ENCODE data around the gene THSD4. TPM values are rescaled to one million over a fixed set of nuclear protein-coding genes. Genes with fewer than 3 reads are reported as not detected.

THSD4 gene
- total and polyA plus RNA-seq, 9 of the 15 experiments (the other 6 are each of a cell fraction or from before 2014, with no cell fraction given), result 0.04 TPM; not detected in 5

DNA sequence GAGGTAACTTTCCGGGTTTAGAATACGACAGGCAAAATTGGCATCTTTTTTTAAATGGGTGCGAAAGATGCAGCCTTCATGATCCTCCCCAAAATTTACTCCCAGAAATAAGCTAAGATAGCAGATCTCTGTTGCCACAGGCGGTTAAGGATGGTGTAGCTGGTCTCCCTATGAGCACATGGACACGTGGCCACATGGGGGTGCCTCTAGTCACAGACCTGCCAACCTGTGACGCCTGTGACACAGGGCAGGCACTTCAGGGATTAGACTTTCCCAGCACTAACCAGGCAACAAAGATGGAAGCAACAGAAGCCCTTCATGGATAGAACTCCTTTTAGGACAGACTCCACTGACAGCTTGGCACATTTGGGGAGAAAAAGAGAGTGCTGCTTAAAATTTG lies 320.3 kb downstream of the THSD4 start:
- intact Hi-C loops (cut with micrococcal nuclease) (no loop called here), in situ Hi-C loops (cut with MboI) (no loop called here)
- H3K27me3 ChIP-seq (ENCODE audit: control insufficient read depth in 2 of 2, insufficient read depth in 2 of 2, low read length in 2 of 2), result no peaks in the 10 kb centered on the region; a peak in 1 of 5 replicates
- no peaks in the 10 kb centered on the region for H3K79me2 ChIP-seq (ENCODE audit: control insufficient read depth, insufficient read depth, low read length)
- H4K20me1 ChIP-seq (replicated peaks; ENCODE audit: control insufficient read depth, insufficient read depth, low read length), result no peaks in the 10 kb centered on the region
- H3K9me1 ChIP-seq (ENCODE audit: control insufficient read depth, insufficient read depth, low read length), result no peaks in the 10 kb centered on the region
- no peak overlapping the region for H3K4me2 ChIP-seq (ENCODE audit: insufficient read depth, low read length)
- no peaks in the 10 kb centered on the region for H3K4me1 ChIP-seq (replicated peaks in 1 of 2; ENCODE audit: control insufficient read depth in 2 of 2, insufficient read depth in 2 of 2, low read length in 2 of 2)
- FAIRE-seq (no peak), ATAC-seq (no peak), DNase-seq (ENCODE audit: extremely low read depth in 1 of 4, low spot score in 3 of 4) (peak in 1 of 4 experiments; percentile 2)
- CTCF ChIA-PET (ENCODE audit: low intra/inter-chr PET ratio), result no interaction called here
- TF ChIP-seq, protein P1, sequence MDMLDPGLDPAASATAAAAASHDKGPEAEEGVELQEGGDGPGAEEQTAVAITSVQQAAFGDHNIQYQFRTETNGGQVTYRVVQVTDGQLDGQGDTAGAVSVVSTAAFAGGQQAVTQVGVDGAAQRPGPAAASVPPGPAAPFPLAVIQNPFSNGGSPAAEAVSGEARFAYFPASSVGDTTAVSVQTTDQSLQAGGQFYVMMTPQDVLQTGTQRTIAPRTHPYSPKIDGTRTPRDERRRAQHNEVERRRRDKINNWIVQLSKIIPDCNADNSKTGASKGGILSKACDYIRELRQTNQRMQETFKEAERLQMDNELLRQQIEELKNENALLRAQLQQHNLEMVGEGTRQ (CRISPR knock-in tag; IDR thresholded peaks at IDR 0.05), result peak; percentile 30; the same call in 1 of the 2 replicates
- TF ChIP-seq, protein P2, sequence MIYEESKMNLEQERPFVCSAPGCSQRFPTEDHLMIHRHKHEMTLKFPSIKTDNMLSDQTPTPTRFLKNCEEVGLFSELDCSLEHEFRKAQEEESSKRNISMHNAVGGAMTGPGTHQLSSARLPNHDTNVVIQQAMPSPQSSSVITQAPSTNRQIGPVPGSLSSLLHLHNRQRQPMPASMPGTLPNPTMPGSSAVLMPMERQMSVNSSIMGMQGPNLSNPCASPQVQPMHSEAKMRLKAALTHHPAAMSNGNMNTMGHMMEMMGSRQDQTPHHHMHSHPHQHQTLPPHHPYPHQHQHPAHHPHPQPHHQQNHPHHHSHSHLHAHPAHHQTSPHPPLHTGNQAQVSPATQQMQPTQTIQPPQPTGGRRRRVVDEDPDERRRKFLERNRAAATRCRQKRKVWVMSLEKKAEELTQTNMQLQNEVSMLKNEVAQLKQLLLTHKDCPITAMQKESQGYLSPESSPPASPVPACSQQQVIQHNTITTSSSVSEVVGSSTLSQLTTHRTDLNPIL (CRISPR knock-in tag; IDR thresholded peaks at IDR 0.05), result no peak
- no peak overlapping the region for H3K27ac ChIP-seq (ENCODE audit: extremely low read depth, low read depth, low read length)
- WGBS (ENCODE audit: insufficient coverage, low coverage, missing lambda C conversion rate), result 2% methylated on average over 6 of the region's 6 CpGs
- BruUV-seq (replicated peaks), result no TSS peak
- POLR2A ChIA-PET, result interaction anchor here (0.6 kb wide), 1 partner anchor 12 kb away, joined by 5 read pairs; no protein-coding TSS in a partner anchor
- no peaks in the 10 kb centered on the region for H3K9me3 ChIP-seq (replicated peaks; ENCODE audit: control insufficient read depth, insufficient read depth, low read depth, low read length)
- no peak overlapping the region for H2AFZ ChIP-seq (ENCODE audit: low read depth, low read length)
- H3K36me3 ChIP-seq (ENCODE audit: control insufficient read depth, insufficient read depth, low read length), result no peaks in the 10 kb centered on the region
- no peak overlapping the region for H3K9ac ChIP-seq (ENCODE audit: insufficient read depth in 1 of 2, low read depth in 2 of 2, low read length in 2 of 2)
- no peak overlapping the region for H3K4me3 ChIP-seq

DNA sequence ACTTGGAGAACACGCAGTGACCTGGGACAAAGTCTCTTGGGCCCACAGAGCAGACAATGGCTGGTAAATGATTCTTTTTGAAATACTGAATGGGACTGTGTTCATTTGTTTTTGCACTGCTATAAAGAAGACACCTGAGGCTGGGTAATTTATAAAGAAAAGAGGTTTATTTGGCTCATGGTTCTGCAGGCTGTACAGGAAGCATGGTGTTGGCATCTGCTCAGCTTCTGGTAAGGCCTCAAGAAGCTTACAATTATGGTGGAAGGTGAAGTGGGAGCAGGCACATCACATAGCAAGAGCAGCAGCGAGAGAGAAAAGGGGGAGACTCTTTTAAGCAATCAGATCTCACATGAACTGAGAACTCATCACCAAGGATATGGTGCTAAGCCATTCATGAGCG lies 321.6 kb downstream of the THSD4 start:
- Histone ChIP-seq H3K9ac (ENCODE audit: insufficient read depth in 1 of 2, low read depth in 2 of 2, low read length in 2 of 2) (no peak overlapping the region), H4K20me1 (replicated peaks; ENCODE audit: control insufficient read depth, insufficient read depth, low read length) (no peaks in the 10 kb centered on the region), H3K79me2 (ENCODE audit: control insufficient read depth, insufficient read depth, low read length) (no peaks in the 10 kb centered on the region), H3K36me3 (ENCODE audit: control insufficient read depth, insufficient read depth, low read length) (no peaks in the 10 kb centered on the region), H3K9me3 (replicated peaks; ENCODE audit: control insufficient read depth, insufficient read depth, low read depth, low read length) (no peaks in the 10 kb centered on the region), H3K9me1 (ENCODE audit: control insufficient read depth, insufficient read depth, low read length) (no peaks in the 10 kb centered on the region), H3K27ac (ENCODE audit: extremely low read depth, low read depth, low read length) (no peak overlapping the region), H3K4me2 (ENCODE audit: insufficient read depth, low read length) (no peak overlapping the region), H2AFZ (ENCODE audit: low read depth, low read length) (no peak overlapping the region), H3K27me3 (ENCODE audit: control insufficient read depth in 2 of 2, insufficient read depth in 2 of 2, low read length in 2 of 2) (no peaks in the 10 kb centered on the region; a peak in 1 of 5 replicates), H3K4me3 (no peak overlapping the region), H3K4me1 (replicated peaks in 1 of 2; ENCODE audit: control insufficient read depth in 2 of 2, insufficient read depth in 2 of 2, low read length in 2 of 2) (no peaks in the 10 kb centered on the region)
- 0% methylated on average over 3 of the region's 3 CpGs for WGBS (ENCODE audit: insufficient coverage, low coverage, missing lambda C conversion rate)
- FAIRE-seq (no peak), DNase-seq (ENCODE audit: extremely low read depth in 1 of 4, low spot score in 3 of 4) (no peak), ATAC-seq (no peak)
- in situ Hi-C loops (cut with MboI) (no loop called here), intact Hi-C loops (cut with micrococcal nuclease) (no loop called here)
- TF ChIP-seq MTA3 (IDR thresholded peaks at IDR 0.05; ENCODE audit: borderline replicate concordance), result no peak
- peak; percentile 53; the same call in 1 of the 2 replicates for TF ChIP-seq ZNF766 (CRISPR knock-in tag; conservative IDR thresholded peaks at IDR 0.05)
- no TSS peak for BruUV-seq (replicated peaks)
- ChIA-PET CTCF (ENCODE audit: low intra/inter-chr PET ratio) (no interaction called here), POLR2A (no interaction called here)
